Measurements from ENCODE around the gene CAT.

CAT gene

GRCh38 chr11:34416766-34417165, 22.0 kb upstream of the CAT start:
- no peak overlapping the region for H2AFZ ChIP-seq (ENCODE audit: low read length)
- H3K27ac ChIP-seq (ENCODE audit: low read length): no peak overlapping the region
- H3K4me1 ChIP-seq (ENCODE audit: low read length): no peaks in the 10 kb centered on the region
- no peaks in the 10 kb centered on the region for H3F3A ChIP-seq (ENCODE audit: insufficient read depth, low read length)
- DNase-seq: no peak
- no peak overlapping the region for H3K9ac ChIP-seq (ENCODE audit: low read length)
- H3K9me3 ChIP-seq (replicated peaks; ENCODE audit: insufficient read depth, low read length): no peaks in the 10 kb centered on the region
- no peaks in the 10 kb centered on the region for H3K36me3 ChIP-seq (replicated peaks; ENCODE audit: insufficient read depth, low read length)
- no peaks in the 10 kb centered on the region for H3K79me2 ChIP-seq (ENCODE audit: low read length)
- no peak overlapping the region for H3K4me3 ChIP-seq (ENCODE audit: low read length)
- no peaks in the 10 kb centered on the region for H4K20me1 ChIP-seq (ENCODE audit: insufficient read depth, low read length)
- no peak overlapping the region for H3K4me2 ChIP-seq (ENCODE audit: low read depth, low read length)
- H3K9me2 ChIP-seq (replicated peaks; ENCODE audit: insufficient read depth, low read length): no peaks in the 10 kb centered on the region
- H3K27me3 ChIP-seq (replicated peaks; ENCODE audit: insufficient read depth, low read length): no peaks in the 10 kb centered on the region
- TF ChIP-seq CTCF (IDR thresholded peaks at IDR 0.05; ENCODE audit: low read length) (no peak), EZH2 (optimal IDR thresholded peaks at IDR 0.05; ENCODE audit: low read depth, low read length) (no peak), EZH2phosphoT487 (IDR thresholded peaks at IDR 0.05; ENCODE audit: low read length) (no peak)

DNA sequence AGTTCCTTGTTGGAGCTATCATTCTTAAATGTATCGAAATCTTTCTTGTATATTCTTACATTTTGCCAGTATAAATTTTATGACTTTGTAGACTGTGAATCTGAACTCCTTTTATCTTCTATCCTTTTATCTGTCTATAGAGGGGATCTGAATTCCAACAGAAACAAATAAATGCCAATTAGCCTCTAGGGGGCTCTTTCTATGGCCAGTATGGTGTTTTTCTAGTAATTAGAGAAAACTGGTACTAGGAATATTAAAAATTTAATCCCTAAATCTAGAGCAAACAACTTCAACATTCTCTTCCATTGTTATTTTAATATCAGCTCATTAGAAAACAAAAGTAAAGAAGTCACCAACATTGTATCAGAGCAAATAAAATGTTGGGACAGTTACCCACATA, 21.5 kb upstream of the CAT start:
- no peak overlapping the region for H3K27ac ChIP-seq (ENCODE audit: low read length)
- TF ChIP-seq EZH2phosphoT487 (IDR thresholded peaks at IDR 0.05; ENCODE audit: low read length): no peak
- no peak for TF ChIP-seq CTCF (IDR thresholded peaks at IDR 0.05; ENCODE audit: low read length)
- no peak for TF ChIP-seq EZH2 (optimal IDR thresholded peaks at IDR 0.05; ENCODE audit: low read depth, low read length)
- H3K4me1 ChIP-seq (ENCODE audit: low read length): no peaks in the 10 kb centered on the region
- no peak overlapping the region for H3K4me2 ChIP-seq (ENCODE audit: low read depth, low read length)
- H3F3A ChIP-seq (ENCODE audit: insufficient read depth, low read length): no peaks in the 10 kb centered on the region
- H3K4me3 ChIP-seq (ENCODE audit: low read length): no peak overlapping the region
- H2AFZ ChIP-seq (ENCODE audit: low read length): no peak overlapping the region
- H3K9ac ChIP-seq (ENCODE audit: low read length): no peak overlapping the region
- no peak for DNase-seq
- no peaks in the 10 kb centered on the region for H3K36me3 ChIP-seq (replicated peaks; ENCODE audit: insufficient read depth, low read length)
- no peaks in the 10 kb centered on the region for H3K79me2 ChIP-seq (ENCODE audit: low read length)
- H3K9me3 ChIP-seq (replicated peaks; ENCODE audit: insufficient read depth, low read length): no peaks in the 10 kb centered on the region
- no peaks in the 10 kb centered on the region for H3K9me2 ChIP-seq (replicated peaks; ENCODE audit: insufficient read depth, low read length)
- H3K27me3 ChIP-seq (replicated peaks; ENCODE audit: insufficient read depth, low read length): no peaks in the 10 kb centered on the region
- no peaks in the 10 kb centered on the region for H4K20me1 ChIP-seq (ENCODE audit: insufficient read depth, low read length)

DNA sequence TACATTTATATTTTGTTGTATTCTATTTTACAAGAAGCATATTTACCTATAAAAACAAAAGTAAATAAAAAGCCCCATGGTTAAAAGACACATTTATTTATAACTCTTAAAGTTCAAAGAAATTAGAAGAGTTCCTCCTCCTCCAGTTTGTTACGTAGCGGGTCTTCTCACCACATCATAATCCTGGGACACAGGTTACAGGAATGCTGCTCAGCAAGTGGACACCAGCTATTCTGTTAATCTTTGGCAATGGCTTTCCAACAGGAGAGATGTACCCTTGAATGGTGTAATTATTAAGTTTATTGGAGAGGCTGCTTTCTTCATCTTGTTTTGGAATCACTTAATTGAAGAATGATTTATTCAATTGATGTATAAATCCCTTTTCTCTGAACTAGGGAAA, 19.6 kb upstream of the CAT start:
- H3K4me2 ChIP-seq (ENCODE audit: low read depth, low read length): no peak overlapping the region
- no peaks in the 10 kb centered on the region for H3K79me2 ChIP-seq (ENCODE audit: low read length)
- no peaks in the 10 kb centered on the region for H3K9me3 ChIP-seq (replicated peaks; ENCODE audit: insufficient read depth, low read length)
- no peaks in the 10 kb centered on the region for H3K9me2 ChIP-seq (replicated peaks; ENCODE audit: insufficient read depth, low read length)
- no peaks in the 10 kb centered on the region for H3K4me1 ChIP-seq (ENCODE audit: low read length)
- no peaks in the 10 kb centered on the region for H3K27me3 ChIP-seq (replicated peaks; ENCODE audit: insufficient read depth, low read length)
- no peaks in the 10 kb centered on the region for H3F3A ChIP-seq (ENCODE audit: insufficient read depth, low read length)
- no peak overlapping the region for H3K4me3 ChIP-seq (ENCODE audit: low read length)
- no peaks in the 10 kb centered on the region for H3K36me3 ChIP-seq (replicated peaks; ENCODE audit: insufficient read depth, low read length)
- no peak overlapping the region for H3K9ac ChIP-seq (ENCODE audit: low read length)
- DNase-seq: no peak
- no peak overlapping the region for H3K27ac ChIP-seq (ENCODE audit: low read length)
- TF ChIP-seq EZH2phosphoT487 (IDR thresholded peaks at IDR 0.05; ENCODE audit: low read length) (no peak), CTCF (IDR thresholded peaks at IDR 0.05; ENCODE audit: low read length) (no peak), EZH2 (optimal IDR thresholded peaks at IDR 0.05; ENCODE audit: low read depth, low read length) (no peak)
- H2AFZ ChIP-seq (ENCODE audit: low read length): no peak overlapping the region
- H4K20me1 ChIP-seq (ENCODE audit: insufficient read depth, low read length): no peaks in the 10 kb centered on the region

Data from MM.1S (cell line).